ENCODE data around the gene TRAPPC12. TPM values are rescaled to one million over a fixed set of nuclear protein-coding genes. Genes with fewer than 3 reads are reported as not detected.

TRAPPC12 gene
- total RNA-seq, 1 experiment from 2014 or later: 72.8 TPM

GRCh38 chr2:3470856-3471737 is 91.6 kb downstream of the TRAPPC12 start:
- Mint-ChIP-seq H3K9me3 (no peaks in the 10 kb centered on the region), H3K27ac (no peak overlapping the region), H3K4me3 (no peak overlapping the region), H3K36me3 (peaks cover 22% of the 10 kb centered on the region), H3K27me3 (ENCODE audit: low read depth) (no peaks in the 10 kb centered on the region; the same call in 1 of the 2 replicates), H3K4me1 (peaks cover 11% of the 10 kb centered on the region)
- ATAC-seq (no peak), DNase-seq (ENCODE audit: low spot score) (no peak)
- ChIA-PET POLR2A (no interaction called here), CTCF (interaction anchor here (2.4 kb wide), 1 partner anchor 10 kb away, joined by 8 read pairs; no protein-coding TSS in a partner anchor)
- TF ChIP-seq NR3C1 (CRISPR knock-in tag; conservative IDR thresholded peaks at IDR 0.05; ENCODE audit: low read depth) (no peak), TEAD4 (CRISPR knock-in tag; IDR thresholded peaks at IDR 0.05) (no peak), MLX (CRISPR knock-in tag; IDR thresholded peaks at IDR 0.05) (no peak)

- Mint-ChIP-seq H3K4me3 (no peak overlapping the region), H3K36me3 (peaks cover 23% of the 10 kb centered on the region), H3K9me3 (no peaks in the 10 kb centered on the region), H3K4me1 (peaks cover 11% of the 10 kb centered on the region), H3K27me3 (ENCODE audit: low read depth) (no peaks in the 10 kb centered on the region), H3K27ac (peak overlapping the region; percentile 24; the same call in 1 of the 2 replicates)
- DNase-seq (ENCODE audit: low spot score): no peak
- no peak for ATAC-seq
- ChIA-PET CTCF (interaction anchor here (1.1 to 2.4 kb wide), 3 partner anchors 11 to 180 kb away, joined by 3 to 8 read pairs (median 3); no protein-coding TSS in a partner anchor), POLR2A (no interaction called here)
- TF ChIP-seq USF1 (CRISPR knock-in tag; IDR thresholded peaks at IDR 0.05) (no peak), PRRX2 (CRISPR knock-in tag; IDR thresholded peaks at IDR 0.05) (no peak), HMGA2 (CRISPR knock-in tag; IDR thresholded peaks at IDR 0.05) (no peak), KAT7 (CRISPR knock-in tag; IDR thresholded peaks at IDR 0.05; ENCODE audit: borderline replicate concordance) (no peak), NFYB (CRISPR knock-in tag; conservative IDR thresholded peaks at IDR 0.05; ENCODE audit: low read depth) (no peak), NR2C2 (CRISPR knock-in tag; IDR thresholded peaks at IDR 0.05) (no peak), JAZF1 (CRISPR knock-in tag; IDR thresholded peaks at IDR 0.05) (no peak), TEAD4 (CRISPR knock-in tag; IDR thresholded peaks at IDR 0.05) (no peak), ATF2 (CRISPR knock-in tag; IDR thresholded peaks at IDR 0.05; ENCODE audit: borderline replicate concordance, low read depth) (no peak), ZNF281 (CRISPR knock-in tag; IDR thresholded peaks at IDR 0.05) (no peak), ZNF671 (CRISPR knock-in tag; IDR thresholded peaks at IDR 0.05) (no peak), AFF4 (CRISPR knock-in tag; IDR thresholded peaks at IDR 0.05; ENCODE audit: borderline replicate concordance) (no peak), ZNF232 (CRISPR knock-in tag; IDR thresholded peaks at IDR 0.05) (no peak), ZBTB21 (CRISPR knock-in tag; IDR thresholded peaks at IDR 0.05; ENCODE audit: borderline replicate concordance) (no peak)
Measured at GRCh38 chr2:3472296-3472695, 92.8 kb downstream of the TRAPPC12 start.
